HEK293 (cell line): ENCODE data around the gene TNFRSF14.

Experiments used
- CTCF ChIA-PET: fragments of 350-600 bp; formaldehyde crosslinking; extraction: SDS; loops from one replicate; lab custom pipeline; 2021; ENCODE audit warnings: antibody characterized with exemption; lab: Yijun Ruan, JAX
- POLR2A ChIA-PET: fragments of 300-600 bp; formaldehyde crosslinking; extraction: SDS; loops from one replicate; lab custom pipeline; 2020; ENCODE audit warnings: antibody characterized with exemption, inconsistent platforms; lab: Yijun Ruan, JAX
- H3K27ac ChIP-seq: fragments of 200-500 bp; sonication (Bioruptor generic); 2 replicates; pipeline ENCODE4 v1.5.1; 2014; ENCODE audit warnings: low read depth, low read length, control low read depth, inconsistent platforms; ENCODE audit errors: extremely low read depth
- H3K36me3 ChIP-seq, 2 experiments: fragments of 200-500 bp in 1 of 2; sonication (Bioruptor generic) in 1 of 2; 1 replicate in 1 of 2; 2 replicates in 1 of 2; pipeline ENCODE4 v1.5.1; 2014 to 2017; ENCODE audit warnings: inconsistent platforms in 2 of 2, low read length in 2 of 2; ENCODE audit not compliant: control insufficient read depth in 2 of 2, insufficient read depth in 1 of 2
- H3K4me1 ChIP-seq: fragments of 200-500 bp; sonication (Bioruptor generic); 2 replicates; pipeline ENCODE4 v1.5.1; 2014; ENCODE audit warnings: mild to moderate bottlenecking, low read length, inconsistent platforms; ENCODE audit not compliant: control insufficient read depth, insufficient read depth
- H3K4me3 ChIP-seq: 2 replicates; pipeline ENCODE4 v1.5.1; 2011; ENCODE audit warnings: low read depth, mild to moderate bottlenecking, control low read depth, low read length, moderate library complexity
- H3K9me3 ChIP-seq: fragments of 200-500 bp; sonication (Bioruptor generic); 2 replicates; pipeline ENCODE4 v1.5.1; 2014; ENCODE audit warnings: low read depth, low read length, inconsistent platforms; ENCODE audit not compliant: control insufficient read depth, insufficient read depth
- BCL11A ChIP-seq: fragments of 450-650 bp; formaldehyde crosslinking; IDR thresholded peaks from 2 replicates; pipeline ENCODE4 v1.5.1; 2016; ENCODE audit warnings: low read depth, missing biosample characterization, missing genetic modification characterization
- HOXC10 ChIP-seq: sonication (generic); formaldehyde crosslinking; IDR thresholded peaks from 2 replicates; pipeline ENCODE4 v1.8.1; 2023; ENCODE audit warnings: mild to moderate bottlenecking, missing genetic modification reagents
- SETDB1 ChIP-seq: IDR thresholded peaks from one replicate; pipeline ENCODE4 v1.6.1; 2017; ENCODE audit warnings: mild to moderate bottlenecking, low read length, moderate library complexity, mixed read lengths; ENCODE audit not compliant: insufficient read length
- ZBTB17 ChIP-seq: fragments of 450-650 bp; formaldehyde crosslinking; IDR thresholded peaks from 2 replicates; pipeline ENCODE4 v1.5.1; 2016; ENCODE audit warnings: missing biosample characterization, missing genetic modification characterization
- ZNF175 ChIP-seq: fragments of 450-650 bp; formaldehyde crosslinking; IDR thresholded peaks from 2 replicates; pipeline ENCODE4 v1.5.1; 2016; ENCODE audit warnings: missing biosample characterization, missing genetic modification characterization
- ZNF202 ChIP-seq: fragments of 450-650 bp; formaldehyde crosslinking; IDR thresholded peaks from 2 replicates; pipeline ENCODE4 v1.5.1; 2016; ENCODE audit warnings: missing biosample characterization, missing genetic modification characterization, borderline replicate concordance
- ZNF530 ChIP-seq: fragments of 450-650 bp; formaldehyde crosslinking; IDR thresholded peaks from 2 replicates; pipeline ENCODE4 v1.5.1; 2016; ENCODE audit warnings: low read depth, missing biosample characterization, missing genetic modification characterization
- ZNF610 ChIP-seq: fragments of 450-650 bp; formaldehyde crosslinking; IDR thresholded peaks from 2 replicates; pipeline ENCODE4 v1.5.1; 2016; ENCODE audit warnings: missing biosample characterization, missing genetic modification characterization, borderline replicate concordance
- ZNF701 ChIP-seq: fragments of 450-650 bp; formaldehyde crosslinking; IDR thresholded peaks from 2 replicates; pipeline ENCODE4 v1.5.1; 2016; ENCODE audit warnings: missing biosample characterization, missing genetic modification characterization
- ZNF747 ChIP-seq: fragments of 450-650 bp; formaldehyde crosslinking; IDR thresholded peaks from 2 replicates; pipeline ENCODE4 v1.5.1; 2016; ENCODE audit warnings: missing biosample characterization, missing genetic modification characterization
- ZNF777 ChIP-seq: fragments of 450-650 bp; formaldehyde crosslinking; IDR thresholded peaks from 2 replicates; pipeline ENCODE4 v1.5.1; 2017; ENCODE audit warnings: missing biosample characterization, missing genetic modification characterization, borderline replicate concordance
- ZXDB ChIP-seq: fragments of 450-650 bp; formaldehyde crosslinking; IDR thresholded peaks from 2 replicates; pipeline ENCODE4 v1.5.1; 2016; ENCODE audit warnings: missing biosample characterization, missing genetic modification characterization
- TF ChIP-seq, protein P1 (sequence below): fragments of 450-650 bp; formaldehyde crosslinking; conservative IDR thresholded peaks from 2 replicates; pipeline ENCODE4 v1.5.1; 2016; ENCODE audit warnings: low read depth, missing biosample characterization, missing genetic modification characterization
- TF ChIP-seq, protein P2 (sequence below): fragments of 450-650 bp; formaldehyde crosslinking; IDR thresholded peaks from 2 replicates; pipeline ENCODE4 v1.5.1; 2017; ENCODE audit warnings: missing biosample characterization, missing genetic modification characterization
- TF ChIP-seq, protein P3 (sequence below): fragments of 450-650 bp; formaldehyde crosslinking; conservative IDR thresholded peaks from 2 replicates; pipeline ENCODE4 v1.5.1; 2016; ENCODE audit warnings: low read depth, missing biosample characterization, missing genetic modification characterization
- TF ChIP-seq, protein P4 (sequence below): fragments of 450-650 bp; formaldehyde crosslinking; IDR thresholded peaks from 2 replicates; pipeline ENCODE4 v1.5.1; 2017; ENCODE audit warnings: missing biosample characterization, missing genetic modification characterization

TNFRSF14 gene

DNA sequence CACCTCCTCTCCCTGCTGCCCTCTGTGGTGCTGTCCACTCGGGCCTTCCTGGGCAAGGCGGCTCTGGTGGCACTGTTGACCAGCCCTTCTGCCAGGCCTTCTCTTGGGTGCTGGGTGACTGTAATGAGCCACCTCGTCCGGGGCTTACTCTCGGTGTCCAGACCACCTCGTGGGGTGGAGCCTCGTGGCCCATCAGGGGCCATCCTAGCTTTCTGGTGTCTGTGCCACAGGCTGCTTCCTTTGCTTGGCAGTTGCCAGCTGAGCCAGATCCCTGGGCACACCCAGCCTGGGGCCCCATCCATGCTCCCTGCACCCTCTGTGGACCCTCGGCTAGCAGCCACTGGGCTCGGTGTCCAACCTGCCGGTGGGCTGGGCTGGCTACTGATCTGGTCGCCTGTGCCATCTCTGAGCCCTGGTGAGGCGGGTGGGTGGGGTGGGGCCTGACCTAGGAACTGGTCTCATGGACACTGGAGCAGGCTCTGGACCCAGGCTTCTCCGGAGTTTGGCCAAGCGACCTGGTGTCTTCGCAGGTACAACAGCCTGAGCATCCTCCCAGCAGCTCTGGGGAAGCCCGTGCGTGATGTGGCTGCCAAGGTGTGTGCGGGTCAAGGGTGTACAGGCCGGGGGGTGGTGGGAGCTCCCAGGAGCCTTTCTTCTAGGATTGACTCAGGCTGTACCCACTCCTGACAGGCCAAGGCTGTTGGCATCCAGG lies 31.8 kb downstream of the TNFRSF14 start:
- H3K4me1 ChIP-seq = peaks cover 4% of the 10 kb centered on the region
- CTCF ChIA-PET = no interaction called here
- no peak overlapping the region for H3K4me3 ChIP-seq
- peaks cover 0 to 16% of the 10 kb centered on the region in 2 experiments; a peak in 1 of 3 replicates for H3K36me3 ChIP-seq
- H3K9me3 ChIP-seq = no peaks in the 10 kb centered on the region
- POLR2A ChIA-PET = no interaction called here
- no peak for TF ChIP-seq ZNF701 (tag by site-specific recombination)
- no peak for TF ChIP-seq ZNF202 (tag by site-specific recombination)
- TF ChIP-seq, protein P1, sequence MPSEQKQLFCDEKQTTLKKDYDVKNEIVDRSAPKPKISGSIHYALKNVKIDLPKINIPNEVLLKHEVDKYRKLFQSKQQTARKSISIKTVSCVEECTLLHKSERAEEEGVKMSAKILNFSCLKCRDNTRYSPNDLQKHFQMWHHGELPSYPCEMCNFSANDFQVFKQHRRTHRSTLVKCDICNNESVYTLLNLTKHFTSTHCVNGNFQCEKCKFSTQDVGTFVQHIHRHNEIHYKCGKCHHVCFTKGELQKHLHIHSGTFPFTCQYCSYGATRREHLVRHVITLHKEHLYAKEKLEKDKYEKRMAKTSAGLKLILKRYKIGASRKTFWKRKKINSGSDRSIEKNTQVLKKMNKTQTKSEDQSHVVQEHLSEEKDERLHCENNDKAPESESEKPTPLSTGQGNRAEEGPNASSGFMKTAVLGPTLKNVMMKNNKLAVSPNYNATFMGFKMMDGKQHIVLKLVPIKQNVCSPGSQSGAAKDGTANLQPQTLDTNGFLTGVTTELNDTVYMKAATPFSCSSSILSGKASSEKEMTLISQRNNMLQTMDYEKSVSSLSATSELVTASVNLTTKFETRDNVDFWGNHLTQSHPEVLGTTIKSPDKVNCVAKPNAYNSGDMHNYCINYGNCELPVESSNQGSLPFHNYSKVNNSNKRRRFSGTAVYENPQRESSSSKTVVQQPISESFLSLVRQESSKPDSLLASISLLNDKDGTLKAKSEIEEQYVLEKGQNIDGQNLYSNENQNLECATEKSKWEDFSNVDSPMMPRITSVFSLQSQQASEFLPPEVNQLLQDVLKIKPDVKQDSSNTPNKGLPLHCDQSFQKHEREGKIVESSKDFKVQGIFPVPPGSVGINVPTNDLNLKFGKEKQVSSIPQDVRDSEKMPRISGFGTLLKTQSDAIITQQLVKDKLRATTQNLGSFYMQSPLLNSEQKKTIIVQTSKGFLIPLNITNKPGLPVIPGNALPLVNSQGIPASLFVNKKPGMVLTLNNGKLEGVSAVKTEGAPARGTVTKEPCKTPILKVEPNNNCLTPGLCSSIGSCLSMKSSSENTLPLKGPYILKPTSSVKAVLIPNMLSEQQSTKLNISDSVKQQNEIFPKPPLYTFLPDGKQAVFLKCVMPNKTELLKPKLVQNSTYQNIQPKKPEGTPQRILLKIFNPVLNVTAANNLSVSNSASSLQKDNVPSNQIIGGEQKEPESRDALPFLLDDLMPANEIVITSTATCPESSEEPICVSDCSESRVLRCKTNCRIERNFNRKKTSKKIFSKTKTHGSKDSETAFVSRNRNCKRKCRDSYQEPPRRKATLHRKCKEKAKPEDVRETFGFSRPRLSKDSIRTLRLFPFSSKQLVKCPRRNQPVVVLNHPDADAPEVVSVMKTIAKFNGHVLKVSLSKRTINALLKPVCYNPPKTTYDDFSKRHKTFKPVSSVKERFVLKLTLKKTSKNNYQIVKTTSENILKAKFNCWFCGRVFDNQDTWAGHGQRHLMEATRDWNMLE (tag by site-specific recombination) = no peak
- TF ChIP-seq, protein P2, sequence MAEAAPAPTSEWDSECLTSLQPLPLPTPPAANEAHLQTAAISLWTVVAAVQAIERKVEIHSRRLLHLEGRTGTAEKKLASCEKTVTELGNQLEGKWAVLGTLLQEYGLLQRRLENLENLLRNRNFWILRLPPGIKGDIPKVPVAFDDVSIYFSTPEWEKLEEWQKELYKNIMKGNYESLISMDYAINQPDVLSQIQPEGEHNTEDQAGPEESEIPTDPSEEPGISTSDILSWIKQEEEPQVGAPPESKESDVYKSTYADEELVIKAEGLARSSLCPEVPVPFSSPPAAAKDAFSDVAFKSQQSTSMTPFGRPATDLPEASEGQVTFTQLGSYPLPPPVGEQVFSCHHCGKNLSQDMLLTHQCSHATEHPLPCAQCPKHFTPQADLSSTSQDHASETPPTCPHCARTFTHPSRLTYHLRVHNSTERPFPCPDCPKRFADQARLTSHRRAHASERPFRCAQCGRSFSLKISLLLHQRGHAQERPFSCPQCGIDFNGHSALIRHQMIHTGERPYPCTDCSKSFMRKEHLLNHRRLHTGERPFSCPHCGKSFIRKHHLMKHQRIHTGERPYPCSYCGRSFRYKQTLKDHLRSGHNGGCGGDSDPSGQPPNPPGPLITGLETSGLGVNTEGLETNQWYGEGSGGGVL = no peak
- no peak for TF ChIP-seq ZNF175 (tag by site-specific recombination)
- no peak for TF ChIP-seq ZNF747
- no peak for TF ChIP-seq SETDB1
- no peak for TF ChIP-seq ZNF530 (tag by site-specific recombination)
- no peak for TF ChIP-seq ZNF610
- no peak for TF ChIP-seq ZXDB (tag by site-specific recombination)
- TF ChIP-seq ZBTB17 (tag by site-specific recombination) = no peak
- TF ChIP-seq ZNF777 (tag by site-specific recombination) = no peak
- TF ChIP-seq, protein P3, sequence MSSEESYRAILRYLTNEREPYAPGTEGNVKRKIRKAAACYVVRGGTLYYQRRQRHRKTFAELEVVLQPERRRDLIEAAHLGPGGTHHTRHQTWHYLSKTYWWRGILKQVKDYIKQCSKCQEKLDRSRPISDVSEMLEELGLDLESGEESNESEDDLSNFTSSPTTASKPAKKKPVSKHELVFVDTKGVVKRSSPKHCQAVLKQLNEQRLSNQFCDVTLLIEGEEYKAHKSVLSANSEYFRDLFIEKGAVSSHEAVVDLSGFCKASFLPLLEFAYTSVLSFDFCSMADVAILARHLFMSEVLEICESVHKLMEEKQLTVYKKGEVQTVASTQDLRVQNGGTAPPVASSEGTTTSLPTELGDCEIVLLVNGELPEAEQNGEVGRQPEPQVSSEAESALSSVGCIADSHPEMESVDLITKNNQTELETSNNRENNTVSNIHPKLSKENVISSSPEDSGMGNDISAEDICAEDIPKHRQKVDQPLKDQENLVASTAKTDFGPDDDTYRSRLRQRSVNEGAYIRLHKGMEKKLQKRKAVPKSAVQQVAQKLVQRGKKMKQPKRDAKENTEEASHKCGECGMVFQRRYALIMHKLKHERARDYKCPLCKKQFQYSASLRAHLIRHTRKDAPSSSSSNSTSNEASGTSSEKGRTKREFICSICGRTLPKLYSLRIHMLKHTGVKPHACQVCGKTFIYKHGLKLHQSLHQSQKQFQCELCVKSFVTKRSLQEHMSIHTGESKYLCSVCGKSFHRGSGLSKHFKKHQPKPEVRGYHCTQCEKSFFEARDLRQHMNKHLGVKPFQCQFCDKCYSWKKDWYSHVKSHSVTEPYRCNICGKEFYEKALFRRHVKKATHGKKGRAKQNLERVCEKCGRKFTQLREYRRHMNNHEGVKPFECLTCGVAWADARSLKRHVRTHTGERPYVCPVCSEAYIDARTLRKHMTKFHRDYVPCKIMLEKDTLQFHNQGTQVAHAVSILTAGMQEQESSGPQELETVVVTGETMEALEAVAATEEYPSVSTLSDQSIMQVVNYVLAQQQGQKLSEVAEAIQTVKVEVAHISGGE (tag by site-specific recombination) = no peak
- TF ChIP-seq, protein P4, sequence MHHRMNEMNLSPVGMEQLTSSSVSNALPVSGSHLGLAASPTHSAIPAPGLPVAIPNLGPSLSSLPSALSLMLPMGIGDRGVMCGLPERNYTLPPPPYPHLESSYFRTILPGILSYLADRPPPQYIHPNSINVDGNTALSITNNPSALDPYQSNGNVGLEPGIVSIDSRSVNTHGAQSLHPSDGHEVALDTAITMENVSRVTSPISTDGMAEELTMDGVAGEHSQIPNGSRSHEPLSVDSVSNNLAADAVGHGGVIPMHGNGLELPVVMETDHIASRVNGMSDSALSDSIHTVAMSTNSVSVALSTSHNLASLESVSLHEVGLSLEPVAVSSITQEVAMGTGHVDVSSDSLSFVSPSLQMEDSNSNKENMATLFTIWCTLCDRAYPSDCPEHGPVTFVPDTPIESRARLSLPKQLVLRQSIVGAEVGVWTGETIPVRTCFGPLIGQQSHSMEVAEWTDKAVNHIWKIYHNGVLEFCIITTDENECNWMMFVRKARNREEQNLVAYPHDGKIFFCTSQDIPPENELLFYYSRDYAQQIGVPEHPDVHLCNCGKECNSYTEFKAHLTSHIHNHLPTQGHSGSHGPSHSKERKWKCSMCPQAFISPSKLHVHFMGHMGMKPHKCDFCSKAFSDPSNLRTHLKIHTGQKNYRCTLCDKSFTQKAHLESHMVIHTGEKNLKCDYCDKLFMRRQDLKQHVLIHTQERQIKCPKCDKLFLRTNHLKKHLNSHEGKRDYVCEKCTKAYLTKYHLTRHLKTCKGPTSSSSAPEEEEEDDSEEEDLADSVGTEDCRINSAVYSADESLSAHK (tag by site-specific recombination) = no peak
- TF ChIP-seq BCL11A (tag by site-specific recombination) = no peak
- TF ChIP-seq HOXC10 (CRISPR knock-in tag) = no peak
- no peak overlapping the region for H3K27ac ChIP-seq
